Ammon's horn (tissue), 1 donor: Measurements from ENCODE around the gene PTCD2.

Source experiments
- DNase-seq: peaks from one replicate; pipeline ENCODE4 v3.0.0-alpha.2; 2016; ENCODE audit warnings: low spot score

Gene PTCD2

GRCh38 chr5:72347801-72348308 is 27.7 kb downstream of the PTCD2 start:
- no peak for DNase-seq

GRCh38 chr5:72351376-72351775 is 31.2 kb downstream of the PTCD2 start:
- no peak for DNase-seq

GRCh38 chr5:72352616-72353015 is 32.4 kb downstream of the PTCD2 start:
- DNase-seq, result no peak

GRCh38 chr5:72353046-72353445 is 32.9 kb downstream of the PTCD2 start:
- no peak for DNase-seq

GRCh38 chr5:72355706-72356299 is 35.6 kb downstream of the PTCD2 start:
- DNase-seq, result peak; percentile 81

- DNase-seq, result no peak
These were observed 36.2 kb downstream of the PTCD2 start for GRCh38 chr5:72356361-72356760.

- DNase-seq, result no peak
These were observed 38.8 kb downstream of the PTCD2 start for GRCh38 chr5:72358925-72359324.

GRCh38 chr5:72359886-72360285 is 39.7 kb downstream of the PTCD2 start:
- DNase-seq, result no peak

- no peak for DNase-seq
These were observed 43.1 kb downstream of the PTCD2 start for GRCh38 chr5:72363166-72363802.

GRCh38 chr5:72364171-72364570 is 44.0 kb downstream of the PTCD2 start:
- no peak for DNase-seq

- DNase-seq, result no peak
These were observed 44.8 kb downstream of the PTCD2 start for GRCh38 chr5:72364951-72365350.

- DNase-seq, result peak; percentile 85
These were observed 46.3 kb downstream of the PTCD2 start for GRCh38 chr5:72366324-72366976.

GRCh38 chr5:72368271-72368670 is 48.1 kb downstream of the PTCD2 start:
- no peak for DNase-seq

- DNase-seq, result no peak
These were observed 49.1 kb downstream of the PTCD2 start for GRCh38 chr5:72369301-72369700.

GRCh38 chr5:72369711-72370110 is 49.5 kb downstream of the PTCD2 start:
- DNase-seq, result no peak

GRCh38 chr5:72372331-72372730 is 52.2 kb downstream of the PTCD2 start:
- no peak for DNase-seq

GRCh38 chr5:72372923-72373322 is 52.8 kb downstream of the PTCD2 start:
- no peak for DNase-seq

GRCh38 chr5:72374844-72375243 is 54.7 kb downstream of the PTCD2 start:
- DNase-seq, result no peak

GRCh38 chr5:72376381-72376780 is 56.2 kb downstream of the PTCD2 start:
- DNase-seq, result no peak

- DNase-seq, result no peak
These were observed 57.9 kb downstream of the PTCD2 start for GRCh38 chr5:72377910-72378638.

GRCh38 chr5:72378639-72379289 is 58.6 kb downstream of the PTCD2 start:
- DNase-seq, result no peak

- DNase-seq, result no peak
These were observed 59.8 kb downstream of the PTCD2 start for GRCh38 chr5:72379936-72380335.
